A549 treated with RU486 at 1 μM for 4 hours (cell line): ENCODE measurements around the gene ARL15. TPM values are rescaled to one million over a fixed set of nuclear protein-coding genes. Genes with fewer than 3 reads are reported as not detected.

Source experiments
- total RNA-seq: library from RNA; stranded (reverse); fragments of 200-300 nt; extraction: Qiagen RNA extraction; gene quantifications from 5 replicates; pipeline ENCODE4 v1.2.3, GENCODE V29; 2022; ENCODE audit warnings: low read depth

The ARL15 gene
- 2.0 to 6.3 TPM (median 5.0 TPM) in 5 replicates for total RNA-seq

GRCh38 chr5:54310433-54311175, at the start of gene ARL15:
ARL15 (minus strand) TSS chr5:54310573.

Other genes starting within 250 kb of the ARL15 start
- gene HSPB3, start 145.1 kb upstream of the ARL15 start, total RNA-seq: not detected in 5 replicates
- 4.3 to 8.3 TPM (median 6.3 TPM) in 5 replicates for gene SNX18, start 207.2 kb upstream of the ARL15 start, total RNA-seq